NOMO-1 treated with dmso at 0.1 percent for 144 hours (cell line): ENCODE data around the gene KLHL25.

Experiments used
- DNase-seq: peaks from one replicate; lab custom pipeline; 2025; ENCODE audit not compliant: unreplicated experiment; lab: John Stamatoyannopoulos, UW

The KLHL25 gene

GRCh38 chr15:85778107-85778776, 16.5 kb downstream of the KLHL25 start:
- DNase-seq: no peak

- no peak for DNase-seq
Observed at GRCh38 chr15:85777250-85778106, 17.2 kb downstream of the KLHL25 start.

DNA sequence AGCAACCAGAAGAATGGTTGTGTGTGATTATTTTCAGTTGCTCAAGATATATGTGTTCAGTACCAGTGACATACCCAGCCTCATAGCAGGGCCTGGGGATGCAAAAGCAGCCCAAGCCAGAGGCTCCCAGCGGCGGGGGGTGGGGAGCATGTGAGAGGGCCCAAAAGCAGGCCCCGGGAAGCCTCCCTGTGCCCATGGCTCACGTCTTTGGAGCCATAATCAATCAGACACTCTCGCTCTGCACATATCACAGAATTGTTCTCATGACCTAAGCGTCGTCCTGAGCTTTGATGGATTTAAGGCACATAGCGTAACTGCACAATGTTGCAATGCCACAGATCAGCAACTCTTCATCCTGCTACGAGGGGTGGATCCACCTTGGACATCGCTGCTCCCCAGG, 20.8 kb downstream of the KLHL25 start:
- no peak for DNase-seq

- DNase-seq: no peak
Observed at GRCh38 chr15:85773249-85773648, 21.5 kb downstream of the KLHL25 start.

- no peak for DNase-seq
Observed at GRCh38 chr15:85772668-85773067, 22.1 kb downstream of the KLHL25 start.

DNA sequence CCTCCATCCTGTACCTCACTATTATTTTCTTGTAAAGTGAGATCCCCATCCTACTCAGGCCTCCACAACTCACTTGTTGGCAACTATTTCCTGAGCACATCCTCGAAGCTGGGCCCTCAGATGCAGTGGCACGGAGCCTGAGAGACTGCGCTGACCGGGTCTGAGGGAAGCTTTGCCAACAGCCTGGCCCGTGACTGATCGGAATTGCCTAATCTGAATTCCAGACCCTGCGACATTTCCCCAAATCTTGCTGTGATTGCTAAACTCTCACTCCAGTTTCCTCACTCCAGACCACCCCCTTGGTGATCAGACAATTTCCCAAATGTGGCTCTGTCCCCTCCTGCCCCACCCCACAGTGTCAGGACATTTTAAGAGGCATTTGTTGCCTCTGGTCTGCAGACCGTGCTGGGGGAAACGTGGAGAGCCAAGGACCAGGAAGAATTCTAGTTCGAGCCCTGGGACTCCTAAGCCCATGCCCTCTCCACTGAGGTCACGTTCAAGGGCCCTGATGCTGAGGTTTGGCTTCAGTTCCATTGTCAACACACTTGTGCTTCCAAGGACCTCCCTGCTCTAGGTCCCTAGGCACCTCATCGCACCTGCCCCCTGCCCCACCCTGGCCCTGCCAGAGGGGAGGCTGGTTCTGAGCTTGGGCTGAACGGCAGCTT, 22.8 kb downstream of the KLHL25 start:
- no peak for DNase-seq

GRCh38 chr15:85771271-85771670, 23.5 kb downstream of the KLHL25 start:
- no peak for DNase-seq

GRCh38 chr15:85770096-85771041, 24.4 kb downstream of the KLHL25 start:
- DNase-seq: no peak

- DNase-seq: no peak
Observed at GRCh38 chr15:85769182-85769900, 25.4 kb downstream of the KLHL25 start.

- DNase-seq: no peak
Observed at GRCh38 chr15:85768595-85769168, 26.0 kb downstream of the KLHL25 start.

DNA sequence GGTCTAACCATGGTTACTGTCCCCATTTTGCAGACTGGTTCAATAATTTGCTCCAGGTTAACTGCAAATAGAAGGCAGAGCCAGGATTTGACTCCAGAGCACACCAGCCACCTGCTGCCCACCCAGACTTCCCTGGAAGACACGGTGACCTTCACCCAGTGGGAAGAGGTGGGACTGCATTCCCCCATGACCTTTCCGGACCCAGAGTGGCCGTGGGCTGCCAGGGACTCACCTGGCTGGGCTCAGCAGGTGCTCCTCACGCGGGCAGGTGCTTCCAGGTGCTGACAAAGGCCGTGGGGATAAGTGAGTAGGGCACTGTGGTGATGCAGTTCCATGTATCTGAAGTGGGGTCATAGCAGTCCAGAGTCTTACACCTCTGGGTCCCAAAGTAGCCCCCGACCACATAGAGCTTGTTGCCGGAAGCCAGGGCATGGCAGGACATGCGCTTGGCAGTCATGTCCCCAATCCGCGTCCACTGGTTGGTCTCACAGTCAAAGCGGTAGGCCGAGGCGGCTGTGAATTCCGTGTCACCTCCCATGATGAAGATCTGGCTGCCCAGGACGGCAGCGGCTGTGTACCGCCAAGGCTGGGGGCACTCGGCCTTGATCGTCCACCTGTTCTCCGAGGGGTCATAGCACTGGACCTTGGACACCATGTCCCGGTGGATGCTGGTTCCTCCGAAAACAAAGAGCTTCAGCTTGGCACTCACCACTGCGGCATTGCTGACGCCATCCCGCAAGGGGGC, 26.8 kb downstream of the KLHL25 start:
- DNase-seq: no peak

DNA sequence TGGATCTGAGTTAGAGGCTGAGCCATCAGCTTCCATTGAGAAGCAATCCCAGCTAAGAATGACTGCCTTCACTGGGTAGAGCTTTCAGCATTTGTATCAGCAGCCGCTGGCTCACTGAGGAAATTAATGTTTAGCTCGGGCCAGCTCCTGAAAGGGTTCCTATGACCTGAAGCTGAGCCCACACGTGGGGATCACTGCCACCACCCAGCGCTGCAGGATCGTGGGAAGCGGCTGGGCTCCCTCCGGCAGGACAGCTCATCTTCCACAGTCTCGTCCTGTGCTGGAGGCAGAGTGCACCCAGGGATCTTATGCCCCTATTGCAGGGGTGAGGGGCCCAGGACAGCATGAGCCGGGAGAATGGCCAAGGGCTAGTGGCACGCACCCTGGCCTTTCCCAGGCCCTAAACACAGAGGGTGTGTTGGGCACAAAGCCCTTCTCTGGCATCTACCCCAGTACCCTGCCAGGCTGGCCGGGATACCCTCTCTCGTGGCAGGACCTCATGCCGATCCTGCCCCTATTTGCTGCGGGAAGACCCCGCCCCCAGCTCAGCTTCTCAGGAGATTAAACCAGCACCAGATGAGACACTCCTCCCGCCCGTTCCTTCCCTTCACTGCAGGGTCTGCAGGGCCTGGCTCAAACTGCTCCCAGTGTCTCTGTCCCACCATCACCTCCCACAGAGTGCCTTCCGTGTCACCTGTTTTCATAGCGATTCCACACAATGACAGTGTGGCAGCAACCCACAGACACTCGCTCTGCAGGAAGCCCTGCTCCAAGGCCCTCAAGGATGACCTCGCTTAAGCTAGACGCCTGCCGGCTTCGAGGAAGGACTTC, 28.5 kb downstream of the KLHL25 start:
- DNase-seq: no peak

- no peak for DNase-seq
Observed at GRCh38 chr15:85764649-85765277, 30.0 kb downstream of the KLHL25 start.

DNA sequence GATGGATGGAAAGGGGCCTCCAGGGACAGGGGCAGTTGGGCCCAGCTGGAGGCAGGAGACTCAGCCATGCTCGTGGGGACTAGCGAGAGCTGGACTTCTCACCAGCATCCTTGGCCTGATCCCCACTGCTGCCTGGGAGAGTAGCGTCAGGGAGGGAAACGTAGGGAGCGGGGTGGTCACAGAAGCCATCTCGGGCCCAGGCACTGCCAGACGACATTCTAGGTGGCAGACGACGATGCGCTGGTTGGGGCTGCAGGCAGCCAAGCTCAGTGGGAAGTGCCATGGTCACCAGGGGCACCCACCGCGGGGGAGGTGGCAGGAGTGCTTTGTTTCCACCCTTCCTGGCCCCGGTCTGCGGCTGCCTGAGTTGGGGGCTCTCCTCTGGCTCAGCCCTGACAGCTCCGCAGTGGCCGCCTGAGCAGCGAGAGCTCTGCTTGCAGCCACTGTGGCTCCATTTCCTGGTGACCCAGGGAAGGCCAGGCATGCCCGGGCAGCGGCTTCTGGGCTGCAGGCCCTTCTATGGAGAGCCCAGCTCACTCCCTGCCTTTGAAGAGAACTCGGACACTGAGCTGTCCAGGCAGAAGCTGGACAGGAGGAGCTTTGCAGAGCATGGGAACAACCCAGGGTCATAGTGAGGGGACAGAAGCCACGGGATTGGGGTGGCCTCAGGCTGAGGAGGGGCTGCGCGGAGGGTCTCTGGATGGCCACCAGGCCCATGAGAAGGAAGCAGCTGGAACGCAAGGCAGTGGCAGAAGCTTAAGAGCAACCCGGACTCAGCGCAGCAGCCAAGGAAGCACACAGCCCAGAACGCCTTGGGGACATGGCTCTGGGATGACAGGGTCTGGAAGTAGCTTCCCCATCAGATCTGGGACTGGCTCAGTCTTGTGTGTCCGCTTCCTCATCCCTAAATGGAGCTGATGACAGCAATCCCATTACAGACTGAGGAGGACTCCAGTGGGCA, 30.8 kb downstream of the KLHL25 start:
- no peak for DNase-seq

- DNase-seq: no peak
Observed at GRCh38 chr15:85763157-85763556, 31.6 kb downstream of the KLHL25 start.

GRCh38 chr15:85762756-85763127, 32.0 kb downstream of the KLHL25 start:
- no peak for DNase-seq
